ENCODE data around the gene ADK.

DNA sequence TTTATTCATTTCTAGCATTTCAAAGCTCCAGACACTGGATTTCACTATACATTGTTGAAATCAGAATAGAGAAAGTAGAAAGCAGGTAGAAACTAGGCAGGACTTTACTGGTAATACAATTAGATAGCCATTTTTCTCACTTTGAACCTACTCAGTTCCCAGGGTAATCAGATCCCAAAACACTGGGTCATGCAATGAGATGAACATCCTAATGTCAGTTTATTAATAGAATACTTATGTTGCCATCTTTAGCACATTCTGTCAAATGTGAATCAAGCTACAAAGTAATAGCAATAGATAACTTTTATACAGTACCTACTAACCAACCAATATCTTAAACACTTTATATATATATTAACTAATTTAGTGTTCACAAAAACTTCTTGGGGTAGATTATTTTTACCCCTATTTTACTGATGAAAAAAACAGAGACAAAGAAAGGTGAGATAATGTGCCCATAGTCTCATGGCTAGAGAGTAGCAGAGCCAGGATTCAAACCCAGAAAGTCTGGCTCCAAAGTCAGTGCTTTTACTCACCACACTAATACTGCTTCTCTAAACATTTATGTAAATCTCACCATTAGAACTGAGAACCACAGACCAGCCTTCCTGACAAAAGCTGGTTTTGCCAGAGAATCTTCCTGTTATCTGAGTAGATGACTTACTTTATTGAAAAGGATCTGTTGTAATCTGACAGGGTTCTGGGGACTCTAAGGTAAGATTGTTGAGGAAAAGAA lies 521.6 kb downstream of the ADK start:
- TF ChIP-seq, protein P1, sequence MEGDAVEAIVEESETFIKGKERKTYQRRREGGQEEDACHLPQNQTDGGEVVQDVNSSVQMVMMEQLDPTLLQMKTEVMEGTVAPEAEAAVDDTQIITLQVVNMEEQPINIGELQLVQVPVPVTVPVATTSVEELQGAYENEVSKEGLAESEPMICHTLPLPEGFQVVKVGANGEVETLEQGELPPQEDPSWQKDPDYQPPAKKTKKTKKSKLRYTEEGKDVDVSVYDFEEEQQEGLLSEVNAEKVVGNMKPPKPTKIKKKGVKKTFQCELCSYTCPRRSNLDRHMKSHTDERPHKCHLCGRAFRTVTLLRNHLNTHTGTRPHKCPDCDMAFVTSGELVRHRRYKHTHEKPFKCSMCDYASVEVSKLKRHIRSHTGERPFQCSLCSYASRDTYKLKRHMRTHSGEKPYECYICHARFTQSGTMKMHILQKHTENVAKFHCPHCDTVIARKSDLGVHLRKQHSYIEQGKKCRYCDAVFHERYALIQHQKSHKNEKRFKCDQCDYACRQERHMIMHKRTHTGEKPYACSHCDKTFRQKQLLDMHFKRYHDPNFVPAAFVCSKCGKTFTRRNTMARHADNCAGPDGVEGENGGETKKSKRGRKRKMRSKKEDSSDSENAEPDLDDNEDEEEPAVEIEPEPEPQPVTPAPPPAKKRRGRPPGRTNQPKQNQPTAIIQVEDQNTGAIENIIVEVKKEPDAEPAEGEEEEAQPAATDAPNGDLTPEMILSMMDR (conservative IDR thresholded peaks at IDR 0.05; ENCODE audit: low read depth, low read length), result no peak
- TF ChIP-seq POLR2A (IDR thresholded peaks at IDR 0.05; ENCODE audit: low read depth, low read length) (no peak), MAZ (IDR thresholded peaks at IDR 0.05; ENCODE audit: borderline replicate concordance, low read depth, low read length) (no peak), RFX5 (IDR thresholded peaks at IDR 0.05; ENCODE audit: low read depth, low read length) (no peak), FOS (IDR thresholded peaks at IDR 0.05; ENCODE audit: low read depth, low read length) (no peak), RCOR1 (IDR thresholded peaks at IDR 0.05; ENCODE audit: insufficient replicate concordance, low read length) (no peak), RAD21 (IDR thresholded peaks at IDR 0.05; ENCODE audit: low read length) (no peak), CHD1 (IDR thresholded peaks at IDR 0.05; ENCODE audit: low read depth, low read length) (no peak), SMC3 (IDR thresholded peaks at IDR 0.05; ENCODE audit: low read depth, low read length) (no peak), MXI1 (IDR thresholded peaks at IDR 0.05; ENCODE audit: borderline replicate concordance, low read depth, low read length) (no peak), MAFK (IDR thresholded peaks at IDR 0.05; ENCODE audit: low read depth, low read length) (no peak), CEBPB (IDR thresholded peaks at IDR 0.05; ENCODE audit: low read depth, low read length) (no peak), BHLHE40 (IDR thresholded peaks at IDR 0.05; ENCODE audit: low read depth, low read length) (no peak)
- TF ChIP-seq, protein P2, sequence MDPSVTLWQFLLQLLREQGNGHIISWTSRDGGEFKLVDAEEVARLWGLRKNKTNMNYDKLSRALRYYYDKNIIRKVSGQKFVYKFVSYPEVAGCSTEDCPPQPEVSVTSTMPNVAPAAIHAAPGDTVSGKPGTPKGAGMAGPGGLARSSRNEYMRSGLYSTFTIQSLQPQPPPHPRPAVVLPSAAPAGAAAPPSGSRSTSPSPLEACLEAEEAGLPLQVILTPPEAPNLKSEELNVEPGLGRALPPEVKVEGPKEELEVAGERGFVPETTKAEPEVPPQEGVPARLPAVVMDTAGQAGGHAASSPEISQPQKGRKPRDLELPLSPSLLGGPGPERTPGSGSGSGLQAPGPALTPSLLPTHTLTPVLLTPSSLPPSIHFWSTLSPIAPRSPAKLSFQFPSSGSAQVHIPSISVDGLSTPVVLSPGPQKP (IDR thresholded peaks at IDR 0.05; ENCODE audit: borderline replicate concordance, low read depth, low read length), result no peak

Measured in IMR-90 (cell line).